Mammary epithelial cell (primary cell): ENCODE data around the gene CFAP57.

Source experiments
- CTCF ChIP-seq, 2 donors: IDR thresholded peaks in 1 of 2; conservative IDR thresholded peaks in 1 of 2; 2 replicates each; pipeline ENCODE4 v1.5.1; 2011 to 2012; ENCODE audit warnings: inconsistent platforms in 2 of 2, low read length in 2 of 2, mild to moderate bottlenecking in 2 of 2, control low read depth in 1 of 2, low read depth in 1 of 2; ENCODE audit not compliant: insufficient read depth in 1 of 2; ENCODE audit errors: extremely low read depth in 1 of 2
- EZH2 ChIP-seq: IDR thresholded peaks from 2 replicates; pipeline ENCODE4 v1.6.1; 2012; ENCODE audit warnings: low read length, inconsistent platforms, borderline replicate concordance

- TF ChIP-seq CTCF (conservative IDR thresholded peaks at IDR 0.05 in 1 of 2, IDR thresholded peaks at IDR 0.05 in 1 of 2; ENCODE audit: extremely low read depth in 1 of 2, insufficient read depth in 1 of 2, low read depth in 1 of 2, low read length in 2 of 2), result no peak
- no peak for TF ChIP-seq EZH2
Measured at GRCh38 chr1:43284065-43284464, 111.9 kb downstream of the CFAP57 start.
